WTC11 (cell line): ENCODE results near the gene POU2F3. TPM values are rescaled to one million over a fixed set of nuclear protein-coding genes. Genes with fewer than 3 reads are reported as not detected.

Source experiments
- ATAC-seq: fragments of 200-7000 bp; cut with Tn5 transposase; 2 replicates; pipeline ENCODE4 v1.10.0; 2021; ENCODE audit warnings: mild to moderate bottlenecking, moderate library complexity
- CTCF ChIA-PET: fragments of 300-600 bp; sonication (Branson Sonifier 250); formaldehyde crosslinking; loops from one replicate; lab custom pipeline; 2021; ENCODE audit warnings: antibody characterized with exemption; lab: Charles Lee
- POLR2A ChIA-PET: fragments of 350-600 bp; sonication (Branson Sonifier 250); formaldehyde crosslinking; loops from one replicate; lab custom pipeline; 2021; ENCODE audit warnings: antibody characterized with exemption; lab: Charles Lee
- DNase-seq: peaks from one replicate; pipeline ENCODE4 v3.0.0; 2021; ENCODE audit warnings: low spot score
- H3K27ac Mint-ChIP-seq: 2 replicates; pipeline ENCODE4 v1.8.0; 2021; ENCODE audit warnings: mixed read lengths
- H3K27me3 Mint-ChIP-seq: 2 replicates; pipeline ENCODE4 v1.8.0; 2021; ENCODE audit warnings: low read depth, mild to moderate bottlenecking, moderate library complexity, mixed read lengths
- H3K36me3 Mint-ChIP-seq: 2 replicates; pipeline ENCODE4 v1.8.0; 2021; ENCODE audit warnings: mixed read lengths
- H3K4me1 Mint-ChIP-seq: 2 replicates; pipeline ENCODE4 v1.8.0; 2022; ENCODE audit warnings: mixed read lengths
- H3K4me3 Mint-ChIP-seq: 2 replicates; pipeline ENCODE4 v1.8.0; 2021; ENCODE audit warnings: mild to moderate bottlenecking, moderate library complexity, mixed read lengths
- H3K9me3 Mint-ChIP-seq: 2 replicates; pipeline ENCODE4 v1.8.0; 2021; ENCODE audit warnings: mixed read lengths
- ARID4B ChIP-seq: sonication (generic); formaldehyde crosslinking; IDR thresholded peaks from 2 replicates; pipeline ENCODE4 v1.8.0; 2023; ENCODE audit warnings: missing genetic modification reagents, mild to moderate bottlenecking, borderline replicate concordance
- ATF3 ChIP-seq: sonication (generic); formaldehyde crosslinking; conservative IDR thresholded peaks from 2 replicates; pipeline ENCODE4 v1.8.1; 2022; ENCODE audit warnings: mild to moderate bottlenecking, missing genetic modification reagents
- CREB1 ChIP-seq: sonication (generic); formaldehyde crosslinking; IDR thresholded peaks from 2 replicates; pipeline ENCODE4 v1.8.0; 2023; ENCODE audit warnings: mild to moderate bottlenecking, missing genetic modification reagents
- EMX1 ChIP-seq: fragments of 250-450 bp; sonication (Bioruptor Pico); IDR thresholded peaks from 2 replicates; pipeline ENCODE4 v1.8.0; 2021; ENCODE audit warnings: mild to moderate bottlenecking
- ETV6 ChIP-seq: sonication (generic); formaldehyde crosslinking; IDR thresholded peaks from 2 replicates; pipeline ENCODE4 v1.8.1; 2022; ENCODE audit warnings: mild to moderate bottlenecking, missing genetic modification reagents
- FOXK1 ChIP-seq: sonication (generic); formaldehyde crosslinking; IDR thresholded peaks from 2 replicates; pipeline ENCODE4 v1.8.0; 2022; ENCODE audit warnings: mild to moderate bottlenecking, moderate library complexity, missing genetic modification reagents
- GRHL2 ChIP-seq: fragments of 250-450 bp; sonication (Bioruptor Pico); IDR thresholded peaks from 2 replicates; pipeline ENCODE4 v1.8.0; 2022; ENCODE audit warnings: mild to moderate bottlenecking, moderate library complexity; ENCODE audit not compliant: insufficient replicate concordance, severe bottlenecking
- GTF2I ChIP-seq: fragments of 250-450 bp; sonication (Bioruptor Pico); conservative IDR thresholded peaks from 2 replicates; pipeline ENCODE4 v1.4.0; 2021; ENCODE audit warnings: mild to moderate bottlenecking
- JAZF1 ChIP-seq: fragments of 250-450 bp; sonication (Bioruptor Pico); IDR thresholded peaks from 2 replicates; pipeline ENCODE4 v1.9.0; 2021; ENCODE audit warnings: moderate library complexity, mild to moderate bottlenecking, inconsistent platforms
- KAT7 ChIP-seq: sonication (generic); formaldehyde crosslinking; IDR thresholded peaks from 2 replicates; pipeline ENCODE4 v1.8.1; 2023; ENCODE audit warnings: missing genetic modification reagents, mild to moderate bottlenecking, borderline replicate concordance
- SMAD4 ChIP-seq: sonication (generic); formaldehyde crosslinking; IDR thresholded peaks from 2 replicates; pipeline ENCODE4 v1.8.0; 2022; ENCODE audit warnings: mild to moderate bottlenecking, missing genetic modification reagents
- SOX15 ChIP-seq: fragments of 250-450 bp; sonication (Bioruptor Pico); IDR thresholded peaks from 2 replicates; pipeline ENCODE4 v1.9.0; 2021; ENCODE audit warnings: mild to moderate bottlenecking
- TEAD1 ChIP-seq: sonication (generic); formaldehyde crosslinking; IDR thresholded peaks from 2 replicates; pipeline ENCODE4 v1.8.0; 2022; ENCODE audit warnings: mild to moderate bottlenecking, missing genetic modification reagents
- ZMAT4 ChIP-seq: fragments of 250-450 bp; sonication (Bioruptor Pico); IDR thresholded peaks from 2 replicates; pipeline ENCODE4 v1.9.0; 2021; ENCODE audit warnings: mild to moderate bottlenecking
- ZNF219 ChIP-seq: sonication (generic); formaldehyde crosslinking; IDR thresholded peaks from 2 replicates; pipeline ENCODE4 v1.8.0; 2023; ENCODE audit warnings: missing genetic modification reagents, mild to moderate bottlenecking, borderline replicate concordance
- ZNF532 ChIP-seq: fragments of 250-450 bp; sonication (Bioruptor Pico); IDR thresholded peaks from 2 replicates; pipeline ENCODE4 v1.9.0; 2021; ENCODE audit warnings: mild to moderate bottlenecking, borderline replicate concordance
- total RNA-seq: library from RNA; stranded (reverse); gene quantifications from 3 replicates; pipeline ENCODE4 v1.2.3, GENCODE V29; 2021

The POU2F3 gene
- total RNA-seq, 1 experiment from 2014 or later: 0.61 TPM

GRCh38 chr11:120217941-120218694, 21.8 kb upstream of the POU2F3 start:
- ChIA-PET POLR2A (no interaction called here), CTCF (interaction anchor here (0.6 to 3.4 kb wide), 4 partner anchors 11 to 184 kb away, joined by 4 to 13 read pairs (median 8); no protein-coding TSS in a partner anchor)
- no peaks in the 10 kb centered on the region for H3K9me3 Mint-ChIP-seq
- no peak overlapping the region for H3K27ac Mint-ChIP-seq
- no peak overlapping the region for H3K4me3 Mint-ChIP-seq
- DNase-seq (no peak), ATAC-seq (peak; percentile 17; the same call in 1 of the 2 replicates)
- peaks cover 69% of the 10 kb centered on the region for H3K27me3 Mint-ChIP-seq
- TF ChIP-seq SOX15 (CRISPR knock-in tag) (no peak), GTF2I (CRISPR knock-in tag) (no peak), ZMAT4 (CRISPR knock-in tag) (no peak), EMX1 (CRISPR knock-in tag) (no peak), ARID4B (CRISPR knock-in tag) (no peak), ATF3 (CRISPR knock-in tag) (no peak), ETV6 (no peak), KAT7 (CRISPR knock-in tag) (no peak), TEAD1 (CRISPR knock-in tag) (no peak), ZNF532 (no peak)
- peaks cover 17% of the 10 kb centered on the region for H3K4me1 Mint-ChIP-seq
- no peaks in the 10 kb centered on the region for H3K36me3 Mint-ChIP-seq

GRCh38 chr11:120218695-120219033, 21.3 kb upstream of the POU2F3 start:
- no peak overlapping the region for H3K4me3 Mint-ChIP-seq
- DNase-seq (no peak), ATAC-seq (no peak)
- H3K27me3 Mint-ChIP-seq: peaks cover 64% of the 10 kb centered on the region
- TF ChIP-seq ZNF219 (CRISPR knock-in tag): no peak
- TF ChIP-seq CREB1: no peak
- TF ChIP-seq EMX1 (CRISPR knock-in tag): no peak
- no peak for TF ChIP-seq ZNF532
- no peak for TF ChIP-seq GRHL2 (CRISPR knock-in tag)
- no peak for TF ChIP-seq SOX15 (CRISPR knock-in tag)
- no peak for TF ChIP-seq SMAD4 (CRISPR knock-in tag)
- TF ChIP-seq FOXK1 (CRISPR knock-in tag): no peak
- TF ChIP-seq JAZF1: no peak
- TF ChIP-seq, all 79 proteins: peak for 0
- POLR2A ChIA-PET: no interaction called here
- Mint-ChIP-seq H3K27ac (no peak overlapping the region), H3K36me3 (no peaks in the 10 kb centered on the region), H3K4me1 (peaks cover 13% of the 10 kb centered on the region), H3K9me3 (no peaks in the 10 kb centered on the region)
- CTCF ChIA-PET: interaction anchor here (0.6 to 3.4 kb wide), 3 partner anchors 10 to 158 kb away, joined by 4 to 13 read pairs (median 11); no protein-coding TSS in a partner anchor
